Stimulated activated CD8-positive, alpha-beta memory T cell treated with anti-CD3 and anti-CD28 coated beads, Interleukin-7, amount 100 ng/mL, for 1 hour (primary cell): ENCODE data around the gene ACE.

ENCODE experiments used
- DNase-seq, 2 donors: peaks; one replicate each; pipeline ENCODE4 v3.0.0-alpha.2; 2020; ENCODE audit warnings: low read depth in 2 of 2

Gene ACE

DNA sequence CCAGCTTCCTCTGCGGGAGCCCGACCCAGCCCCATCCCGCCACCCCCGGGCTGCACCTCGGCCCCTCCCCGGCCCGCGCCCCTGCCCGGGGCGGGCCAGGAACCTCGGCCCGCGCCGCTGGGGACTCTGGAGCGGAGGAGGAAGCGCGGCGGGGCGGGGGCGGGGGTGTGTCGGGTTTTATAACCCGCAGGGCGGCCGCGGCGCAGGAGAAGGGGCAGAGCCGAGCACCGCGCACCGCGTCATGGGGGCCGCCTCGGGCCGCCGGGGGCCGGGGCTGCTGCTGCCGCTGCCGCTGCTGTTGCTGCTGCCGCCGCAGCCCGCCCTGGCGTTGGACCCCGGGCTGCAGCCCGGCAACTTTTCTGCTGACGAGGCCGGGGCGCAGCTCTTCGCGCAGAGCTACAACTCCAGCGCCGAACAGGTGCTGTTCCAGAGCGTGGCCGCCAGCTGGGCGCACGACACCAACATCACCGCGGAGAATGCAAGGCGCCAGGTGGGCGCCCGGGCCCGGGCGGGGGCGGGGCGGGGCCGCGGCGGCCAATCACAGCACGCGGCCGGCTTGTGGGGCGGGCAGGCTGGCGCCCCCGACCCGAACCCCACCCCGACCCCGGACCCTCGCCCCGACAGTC lies at the start of gene ACE:
TSS of gene ACE (plus strand) at position 208 of the 626 bp plus-strand sequence. CDS start at position 242, 34 bp downstream.
- no peak for DNase-seq

GRCh38 chr17:63429766-63430165 lies 47.1 kb upstream of the ACE start:
- no peak for DNase-seq

DNA sequence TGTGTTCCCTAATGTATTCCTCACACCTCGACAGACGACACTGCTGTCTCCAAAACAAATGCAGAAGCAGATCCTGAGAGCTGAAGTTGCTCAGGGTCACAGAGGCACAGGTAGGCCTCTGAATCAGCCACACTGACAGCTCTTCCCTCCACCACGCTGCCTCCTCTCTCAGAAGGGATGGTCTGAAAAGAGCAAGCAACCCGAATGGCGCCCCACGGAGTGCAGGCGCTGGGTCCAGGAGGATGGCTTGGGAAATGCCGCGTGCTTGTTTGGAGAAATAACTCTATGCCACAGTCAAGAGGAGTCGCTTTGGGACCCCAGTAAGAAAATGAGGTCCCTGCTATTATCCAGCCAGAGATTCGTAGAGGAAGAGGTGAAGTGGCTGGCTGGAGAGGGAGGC lies 46.6 kb upstream of the ACE start:
- no peak for DNase-seq

GRCh38 chr17:63431618-63431938 lies 45.3 kb upstream of the ACE start:
- DNase-seq: no peak

DNA sequence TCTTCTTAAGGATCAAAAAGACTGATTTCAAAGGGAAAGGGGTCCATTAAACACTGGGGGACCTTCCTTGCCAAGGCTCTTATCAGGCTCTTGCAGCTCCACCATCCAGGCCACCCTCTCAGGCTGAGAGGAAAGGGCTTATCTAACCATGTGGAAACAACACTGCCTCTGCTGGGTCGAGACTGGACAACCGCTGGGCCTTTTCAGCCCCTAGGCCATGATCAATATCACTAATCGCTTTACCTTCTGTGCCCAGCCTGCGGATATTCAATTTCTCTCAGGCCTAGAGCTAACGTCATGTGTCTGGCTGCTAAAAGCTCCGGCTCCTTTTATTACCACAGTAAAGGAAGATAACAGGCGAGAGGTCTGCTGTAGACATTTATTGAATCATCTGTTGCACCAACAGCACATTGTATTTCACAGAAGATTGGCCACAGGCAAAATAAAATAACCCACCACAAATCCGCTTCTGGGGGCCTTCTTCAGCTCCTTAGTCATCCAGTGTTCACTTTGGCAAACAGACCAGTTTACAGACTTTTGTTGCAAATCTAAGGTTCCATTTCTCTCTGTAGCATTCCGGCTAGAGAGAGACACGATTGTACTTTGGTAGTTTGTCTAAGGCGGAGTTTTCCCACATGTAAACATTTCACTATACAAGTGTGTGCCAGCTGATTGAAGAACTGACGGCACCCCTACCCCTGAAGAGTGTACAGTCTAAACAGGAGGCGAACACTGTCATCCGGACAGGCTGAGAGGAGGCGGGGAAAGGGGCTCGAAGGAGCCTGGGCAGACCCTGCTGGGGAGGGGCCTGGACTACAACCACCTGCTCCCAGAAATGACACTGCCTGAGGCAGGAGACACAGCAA lies 44.7 kb upstream of the ACE start:
- no peak for DNase-seq

GRCh38 chr17:63433746-63434591 lies 42.9 kb upstream of the ACE start:
- no peak for DNase-seq

DNA sequence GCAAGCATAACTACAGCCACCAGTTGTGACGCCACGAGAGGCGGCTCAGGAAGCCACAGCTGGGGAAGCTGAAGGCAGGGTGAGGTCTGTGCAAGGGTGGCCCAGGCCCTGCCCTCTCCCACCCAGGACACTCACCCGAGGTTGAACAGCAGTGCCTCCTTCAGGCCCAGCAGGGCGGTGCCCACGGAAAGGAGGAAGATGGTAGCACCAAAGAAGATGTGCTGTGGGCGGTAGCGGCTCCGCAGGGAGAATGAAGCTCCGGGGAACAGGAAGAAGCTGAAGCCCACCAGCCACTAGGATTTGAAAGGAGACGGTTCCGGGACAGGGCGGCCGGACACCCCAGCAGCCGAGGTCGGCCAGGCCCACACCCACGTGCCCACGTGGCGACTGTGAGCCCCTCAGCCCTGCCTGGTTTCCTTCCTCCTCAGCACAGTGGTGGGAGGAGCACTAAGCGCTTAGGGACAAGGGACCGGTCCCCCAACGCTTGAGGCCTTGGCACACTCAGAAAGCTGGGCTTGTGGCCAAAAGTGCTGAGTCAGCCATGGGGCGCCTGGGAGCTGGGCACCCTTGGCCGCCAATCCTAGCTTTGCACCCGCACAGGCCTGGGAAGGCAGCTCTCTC lies 41.8 kb upstream of the ACE start:
- DNase-seq: no peak

- no peak for DNase-seq
These were observed 41.0 kb upstream of the ACE start for GRCh38 chr17:63435681-63436522.

- DNase-seq: no peak
These were observed 40.2 kb upstream of the ACE start for GRCh38 chr17:63436523-63437110.

DNA sequence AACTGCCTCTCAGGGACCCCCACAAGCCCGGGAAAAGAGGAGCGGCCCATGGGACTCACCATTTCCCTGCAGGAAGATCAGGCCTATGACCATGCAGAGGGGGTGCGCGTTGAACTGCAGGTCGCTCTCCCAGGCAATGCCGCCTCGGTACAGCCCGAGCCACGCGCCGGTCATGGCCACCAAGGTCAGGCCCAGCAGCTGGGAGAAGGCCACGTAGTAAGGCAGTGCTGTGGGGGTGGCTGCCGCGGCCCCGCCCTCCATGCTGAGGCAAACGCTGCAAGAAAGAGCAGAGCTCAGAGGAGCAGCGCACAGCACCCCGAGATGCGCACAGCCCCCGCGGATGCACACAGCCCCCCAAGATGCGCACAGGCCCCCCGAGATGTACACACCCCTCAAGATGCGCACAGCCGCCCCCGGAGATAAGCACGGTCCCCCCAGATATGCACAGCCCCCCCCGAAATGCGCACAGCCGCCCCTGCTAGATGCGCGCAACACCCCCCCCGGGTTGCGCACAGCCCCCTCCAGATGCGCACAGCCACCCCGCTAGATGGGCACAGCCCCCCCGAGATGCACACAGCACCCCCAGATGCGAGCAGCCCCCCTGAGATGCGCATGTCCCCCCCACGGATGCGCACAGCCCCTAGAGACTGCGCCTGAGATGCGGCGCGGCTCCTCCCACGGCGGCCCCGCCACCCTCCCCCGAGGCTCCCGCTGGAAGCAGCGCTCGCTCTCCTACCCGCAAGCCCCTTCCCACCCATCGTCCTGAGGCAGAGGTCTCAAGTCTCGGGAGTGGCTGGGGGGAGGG lies 39.4 kb upstream of the ACE start:
- no peak for DNase-seq

DNA sequence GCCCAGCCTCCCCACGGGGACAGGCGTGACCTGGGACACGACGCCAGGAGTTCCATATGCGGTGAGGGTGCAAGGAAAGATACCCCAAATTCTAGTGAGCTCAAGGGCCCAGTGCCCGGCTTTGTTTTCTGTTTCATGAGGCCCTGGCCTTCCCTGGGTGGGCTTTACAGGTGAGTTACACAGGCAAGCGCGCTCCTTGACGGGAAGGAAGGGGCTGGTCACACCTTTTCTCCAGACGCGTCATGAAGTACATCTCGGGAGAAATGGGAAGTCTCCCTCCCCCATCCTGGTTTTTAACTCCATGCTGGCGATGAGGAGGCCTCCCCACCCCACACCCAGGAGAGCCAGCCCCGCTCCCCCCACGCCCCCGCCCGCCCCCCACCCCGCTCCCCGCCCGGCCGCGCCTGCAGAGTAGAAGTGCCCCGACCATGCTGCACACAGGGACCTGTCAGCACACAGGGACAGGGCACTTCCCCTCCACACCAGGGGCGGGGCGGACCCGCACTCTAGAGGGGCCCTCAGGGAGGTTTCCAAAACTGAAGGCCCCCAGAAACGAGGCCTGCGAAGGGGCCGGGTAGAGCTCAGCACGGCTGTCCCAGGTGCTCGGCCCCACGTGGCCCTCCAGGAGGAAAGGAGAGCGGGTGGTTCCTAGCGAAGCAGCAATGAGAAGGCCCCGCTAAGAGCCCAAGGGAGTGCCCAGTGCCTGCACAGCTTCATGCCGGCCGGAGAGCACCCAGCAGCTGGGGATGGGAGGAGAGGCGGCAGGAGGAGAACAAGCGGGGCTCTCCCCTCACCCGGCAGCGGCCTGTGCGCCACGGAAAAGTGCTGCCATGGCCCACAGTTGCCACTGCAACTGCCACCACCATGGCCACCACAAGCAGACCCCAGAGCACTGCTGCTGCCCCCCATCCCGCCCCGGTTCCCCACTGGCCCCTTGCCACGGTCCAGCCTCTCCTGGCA lies 38.5 kb upstream of the ACE start:
- no peak for DNase-seq

GRCh38 chr17:63439687-63440086 lies 37.2 kb upstream of the ACE start:
- no peak for DNase-seq

- no peak for DNase-seq
These were observed 36.6 kb upstream of the ACE start for GRCh38 chr17:63440127-63440769.

GRCh38 chr17:63440770-63441335 lies 36.0 kb upstream of the ACE start:
- DNase-seq: no peak

DNA sequence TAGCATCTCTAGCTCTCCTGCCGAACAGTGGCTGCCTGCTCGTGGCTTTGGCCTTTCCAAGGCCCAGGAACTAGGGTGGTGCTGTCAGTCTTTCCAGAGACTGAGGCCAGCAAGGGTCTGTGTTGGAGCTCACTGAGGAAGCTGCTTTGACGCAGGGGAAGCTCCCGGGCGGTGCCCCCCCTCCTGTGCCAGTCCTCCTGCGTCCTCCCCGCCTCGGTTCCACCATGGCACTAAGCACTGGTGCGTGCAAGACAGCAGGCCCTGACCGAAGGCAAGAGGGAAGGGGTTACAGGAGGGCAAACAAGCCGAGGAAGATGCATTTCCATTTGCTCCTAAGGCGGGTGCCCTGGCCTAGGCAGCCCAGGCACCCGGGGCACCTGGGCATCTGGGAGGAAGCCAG lies 35.2 kb upstream of the ACE start:
- no peak for DNase-seq

DNA sequence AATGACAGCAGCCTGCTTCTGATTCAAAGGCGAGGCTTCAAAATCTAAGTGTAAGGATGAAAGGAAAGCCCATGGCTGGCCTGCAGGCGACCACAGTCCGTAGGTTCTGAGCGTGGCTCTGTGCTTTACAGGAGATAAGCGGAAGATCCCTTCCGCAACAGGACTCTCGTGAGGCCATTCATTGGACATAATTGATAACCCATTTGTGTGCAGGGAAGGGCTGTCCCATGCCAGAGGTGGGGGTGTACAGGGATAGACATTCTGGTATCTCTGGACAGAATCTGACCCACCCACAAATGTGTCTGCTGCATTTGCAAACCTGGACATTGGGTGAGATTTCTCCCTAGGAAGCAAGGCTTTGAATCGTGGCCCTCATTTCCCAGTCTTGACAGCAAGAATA lies 34.8 kb upstream of the ACE start:
- no peak for DNase-seq

GRCh38 chr17:63442549-63443035 lies 34.3 kb upstream of the ACE start:
- DNase-seq: no peak

DNA sequence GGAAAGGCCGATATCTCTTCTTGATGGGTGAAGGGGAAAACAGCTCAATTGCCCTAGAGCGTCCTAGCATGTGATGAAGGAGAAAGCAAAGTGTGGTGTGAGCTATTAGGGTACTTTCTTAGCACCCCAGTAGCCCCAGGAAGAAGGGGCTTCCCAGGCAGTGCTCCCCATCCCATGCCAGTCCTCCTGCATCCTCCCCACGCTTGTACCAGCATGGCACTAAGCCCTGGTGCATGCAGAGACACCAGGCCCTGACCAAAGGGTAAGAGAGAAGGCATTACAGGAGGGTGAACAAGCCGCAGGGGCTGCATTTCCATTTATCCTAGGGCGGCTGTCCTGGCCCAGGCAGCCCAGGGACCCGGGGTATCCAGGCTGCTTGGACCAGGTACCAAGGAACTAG lies 33.8 kb upstream of the ACE start:
- DNase-seq: no peak
